Measurements from ENCODE around the gene PPIB.

DNA sequence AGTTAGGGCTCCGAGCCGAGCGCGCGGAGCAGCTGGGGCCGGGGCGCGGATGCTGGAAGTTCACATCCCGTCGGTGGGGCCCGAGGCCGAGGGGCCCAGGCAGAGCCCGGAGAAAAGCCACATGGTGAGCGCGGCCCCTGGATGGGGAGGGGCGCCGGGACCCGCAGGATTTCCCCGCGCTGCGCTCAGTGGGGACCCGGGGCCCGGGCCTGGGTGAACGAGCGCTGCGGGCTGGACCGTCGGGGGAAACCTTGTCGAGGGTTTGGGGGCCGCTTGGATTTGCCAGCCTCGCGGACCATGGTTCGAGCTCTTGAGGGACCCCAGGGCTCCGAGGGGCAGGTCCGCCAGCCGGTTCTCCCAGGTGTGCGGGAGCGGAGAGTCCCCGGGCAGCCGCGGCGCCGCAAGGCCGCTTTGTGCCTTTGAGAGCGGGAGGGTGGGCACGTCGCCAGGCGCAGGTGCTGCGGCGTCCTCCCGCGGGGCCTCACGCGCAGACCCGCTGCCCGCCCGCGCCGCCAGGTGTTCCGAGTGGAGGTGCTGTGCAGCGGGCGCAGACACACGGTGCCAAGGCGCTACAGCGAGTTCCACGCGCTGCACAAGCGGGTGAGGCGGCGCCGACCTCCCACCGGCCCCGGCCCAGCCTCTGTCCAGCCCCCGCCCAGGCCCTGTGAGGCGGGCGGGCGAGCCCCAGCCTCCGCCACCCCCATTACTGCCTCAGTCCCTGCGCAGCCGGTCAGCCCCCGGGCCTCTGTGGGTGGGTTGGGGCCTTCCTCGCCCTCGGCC is 10.9 kb downstream of the PPIB start, which contains the start of gene SNX22:
- TF ChIP-seq, protein P1, sequence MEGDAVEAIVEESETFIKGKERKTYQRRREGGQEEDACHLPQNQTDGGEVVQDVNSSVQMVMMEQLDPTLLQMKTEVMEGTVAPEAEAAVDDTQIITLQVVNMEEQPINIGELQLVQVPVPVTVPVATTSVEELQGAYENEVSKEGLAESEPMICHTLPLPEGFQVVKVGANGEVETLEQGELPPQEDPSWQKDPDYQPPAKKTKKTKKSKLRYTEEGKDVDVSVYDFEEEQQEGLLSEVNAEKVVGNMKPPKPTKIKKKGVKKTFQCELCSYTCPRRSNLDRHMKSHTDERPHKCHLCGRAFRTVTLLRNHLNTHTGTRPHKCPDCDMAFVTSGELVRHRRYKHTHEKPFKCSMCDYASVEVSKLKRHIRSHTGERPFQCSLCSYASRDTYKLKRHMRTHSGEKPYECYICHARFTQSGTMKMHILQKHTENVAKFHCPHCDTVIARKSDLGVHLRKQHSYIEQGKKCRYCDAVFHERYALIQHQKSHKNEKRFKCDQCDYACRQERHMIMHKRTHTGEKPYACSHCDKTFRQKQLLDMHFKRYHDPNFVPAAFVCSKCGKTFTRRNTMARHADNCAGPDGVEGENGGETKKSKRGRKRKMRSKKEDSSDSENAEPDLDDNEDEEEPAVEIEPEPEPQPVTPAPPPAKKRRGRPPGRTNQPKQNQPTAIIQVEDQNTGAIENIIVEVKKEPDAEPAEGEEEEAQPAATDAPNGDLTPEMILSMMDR (IDR thresholded peaks at IDR 0.05), result no peak
- TF ChIP-seq POLR2AphosphoS5 (IDR thresholded peaks at IDR 0.05) (no peak), POLR2A (IDR thresholded peaks at IDR 0.05) (no peak)

All from stomach (tissue), 4 donors.